ENCODE measurements around the gene LRP1.
A peak's percentile ranks its signal among the peaks of the same experiment; 100 is the strongest.

LRP1 gene

GRCh38 chr12:57089271-57090245, 38.7 kb upstream of the LRP1 start:
- no peak for DNase-seq (ENCODE audit: insufficient read length)
- TF ChIP-seq TAF1 (IDR thresholded peaks at IDR 0.05; ENCODE audit: borderline replicate concordance, low read depth, low read length) (no peak), POLR2A (IDR thresholded peaks at IDR 0.05; ENCODE audit: low read depth, low read length) (no peak), POLR2AphosphoS5 (IDR thresholded peaks at IDR 0.05; ENCODE audit: low read depth, low read length) (no peak)
- peak; percentile 58 for FAIRE-seq

- TF ChIP-seq POLR2A (IDR thresholded peaks at IDR 0.05; ENCODE audit: low read depth, low read length) (no peak), POLR2AphosphoS5 (IDR thresholded peaks at IDR 0.05; ENCODE audit: low read depth, low read length) (no peak), TAF1 (IDR thresholded peaks at IDR 0.05; ENCODE audit: borderline replicate concordance, low read depth, low read length) (no peak)
- FAIRE-seq, result no peak
Observed at GRCh38 chr12:57090490-57090889, 37.8 kb upstream of the LRP1 start.

GRCh38 chr12:57090924-57091637, 37.2 kb upstream of the LRP1 start:
- no peak for TF ChIP-seq POLR2A (IDR thresholded peaks at IDR 0.05; ENCODE audit: low read depth, low read length)
- no peak for TF ChIP-seq TAF1 (IDR thresholded peaks at IDR 0.05; ENCODE audit: borderline replicate concordance, low read depth, low read length)
- TF ChIP-seq POLR2AphosphoS5 (IDR thresholded peaks at IDR 0.05; ENCODE audit: low read depth, low read length), result no peak
- FAIRE-seq (no peak), DNase-seq (ENCODE audit: insufficient read length) (no peak)

More at GRCh38 chr12:57090490-57090889, 37.8 kb upstream of the LRP1 start:
- DNase-seq (ENCODE audit: insufficient read length), result no peak

GRCh38 chr12:57091638-57092528, 36.4 kb upstream of the LRP1 start:
- TF ChIP-seq TAF1 (IDR thresholded peaks at IDR 0.05; ENCODE audit: borderline replicate concordance, low read depth, low read length) (no peak), POLR2AphosphoS5 (IDR thresholded peaks at IDR 0.05; ENCODE audit: low read depth, low read length) (no peak), POLR2A (IDR thresholded peaks at IDR 0.05; ENCODE audit: low read depth, low read length) (no peak)
- no peak for DNase-seq (ENCODE audit: insufficient read length)
- no peak for FAIRE-seq

GRCh38 chr12:57092529-57092862, 35.8 kb upstream of the LRP1 start:
- TF ChIP-seq POLR2A (IDR thresholded peaks at IDR 0.05; ENCODE audit: low read depth, low read length) (no peak), TAF1 (IDR thresholded peaks at IDR 0.05; ENCODE audit: borderline replicate concordance, low read depth, low read length) (no peak)
- no peak for FAIRE-seq
- DNase-seq (ENCODE audit: insufficient read length), result no peak

- no peak for FAIRE-seq
- TF ChIP-seq POLR2A (IDR thresholded peaks at IDR 0.05; ENCODE audit: low read depth, low read length), result no peak
- no peak for TF ChIP-seq TAF1 (IDR thresholded peaks at IDR 0.05; ENCODE audit: borderline replicate concordance, low read depth, low read length)
- TF ChIP-seq POLR2AphosphoS5 (IDR thresholded peaks at IDR 0.05; ENCODE audit: low read depth, low read length), result no peak
- no peak for DNase-seq (ENCODE audit: insufficient read length)
Observed at GRCh38 chr12:57092876-57093414, 35.3 kb upstream of the LRP1 start.

GRCh38 chr12:57093415-57094207, 34.7 kb upstream of the LRP1 start:
- FAIRE-seq (peak; percentile 95), DNase-seq (ENCODE audit: insufficient read length) (peak; percentile 93)
- no peak; the same call in none of the 2 replicates for TF ChIP-seq POLR2AphosphoS5 (IDR thresholded peaks at IDR 0.05; ENCODE audit: low read depth, low read length)
- TF ChIP-seq TAF1 (IDR thresholded peaks at IDR 0.05; ENCODE audit: borderline replicate concordance, low read depth, low read length), result no peak
- TF ChIP-seq POLR2A (IDR thresholded peaks at IDR 0.05; ENCODE audit: low read depth, low read length), result peak; percentile 63

- peak; percentile 72 for TF ChIP-seq POLR2AphosphoS5 (IDR thresholded peaks at IDR 0.05; ENCODE audit: low read depth, low read length)
- peak; percentile 63 for TF ChIP-seq POLR2A (IDR thresholded peaks at IDR 0.05; ENCODE audit: low read depth, low read length)
- TF ChIP-seq TAF1 (IDR thresholded peaks at IDR 0.05; ENCODE audit: borderline replicate concordance, low read depth, low read length), result no peak
- FAIRE-seq (no peak), DNase-seq (ENCODE audit: insufficient read length) (no peak)
Observed at GRCh38 chr12:57094208-57095160, 33.8 kb upstream of the LRP1 start.

GRCh38 chr12:57095440-57095839, 32.8 kb upstream of the LRP1 start:
- no peak for FAIRE-seq
- no peak for DNase-seq (ENCODE audit: insufficient read length)
- TF ChIP-seq POLR2A (IDR thresholded peaks at IDR 0.05; ENCODE audit: low read depth, low read length), result no peak

Data from GM12892 (cell line).